HFF-Myc (cell line): ENCODE measurements around the gene DSEL.

Source experiments
- DNase-seq: peaks from one replicate; pipeline ENCODE4 v3.0.0-alpha.2; 2011; ENCODE audit warnings: low read depth; ENCODE audit errors: extremely low read depth
- H3K4me3 ChIP-seq: replicated peaks from 2 replicates; pipeline ENCODE4 v1.5.1; 2011; ENCODE audit warnings: low read depth, mild to moderate bottlenecking, control low read depth, low read length
- CTCF ChIP-seq: IDR thresholded peaks from 2 replicates; pipeline ENCODE4 v1.5.1; 2012; ENCODE audit warnings: mild to moderate bottlenecking, low read depth, low read length, control low read depth; ENCODE audit errors: missing control alignments

Gene DSEL

GRCh38 chr18:67531929-67532328 lies 15.4 kb upstream of the DSEL start:
- no peak overlapping the region for H3K4me3 ChIP-seq
- TF ChIP-seq CTCF: no peak
- no peak for DNase-seq

GRCh38 chr18:67525328-67526099 lies 9.0 kb upstream of the DSEL start:
- no peak for TF ChIP-seq CTCF
- H3K4me3 ChIP-seq: no peak overlapping the region
- DNase-seq: peak; percentile 77

- no peak for DNase-seq
- no peak overlapping the region for H3K4me3 ChIP-seq
- no peak for TF ChIP-seq CTCF
Measured at GRCh38 chr18:67520351-67520921, 3.9 kb upstream of the DSEL start.

DNA sequence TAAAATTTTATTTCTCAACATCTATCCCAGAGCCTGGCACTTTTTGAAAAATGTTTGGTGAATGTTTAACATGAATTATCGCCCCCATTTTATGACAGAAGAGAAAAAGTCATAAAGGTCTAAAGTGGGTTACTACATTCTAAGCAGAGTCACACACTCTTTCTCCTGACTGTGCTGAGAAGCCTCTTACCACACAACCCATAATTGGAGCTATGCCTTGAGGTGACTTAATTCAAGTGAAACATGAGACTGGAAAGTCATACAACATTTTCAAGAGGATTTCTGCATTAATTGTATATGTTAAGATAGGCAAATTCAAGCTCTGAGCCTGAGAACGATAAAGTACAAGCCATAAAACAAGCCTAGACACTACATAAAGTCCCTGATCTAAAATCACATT lies 3.1 kb upstream of the DSEL start:
- no peak overlapping the region for H3K4me3 ChIP-seq
- no peak for TF ChIP-seq CTCF
- DNase-seq: no peak

- no peak overlapping the region for H3K4me3 ChIP-seq
- DNase-seq: no peak
- TF ChIP-seq CTCF: no peak
Measured at GRCh38 chr18:67518566-67518965, 2.0 kb upstream of the DSEL start.

DNA sequence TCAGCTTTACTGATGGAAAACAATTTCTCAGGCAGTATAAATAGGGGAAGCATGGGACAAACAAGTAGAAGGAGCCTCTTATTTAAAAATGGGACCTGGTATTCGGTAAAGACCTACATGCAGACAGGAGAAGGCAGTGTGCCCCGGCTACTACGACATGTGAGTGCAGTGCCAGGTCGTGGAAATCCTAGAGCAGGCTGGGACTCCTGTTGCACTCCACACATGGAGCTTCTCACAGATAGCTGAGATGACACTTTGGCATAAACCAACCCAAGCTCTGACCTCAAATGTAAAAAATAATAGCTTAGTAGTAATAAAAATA lies 885 bp upstream of the DSEL start:
- no peak for DNase-seq
- H3K4me3 ChIP-seq: peak overlapping the region; percentile 42
- TF ChIP-seq CTCF: no peak
